G401.6 (cell line): Measurements from ENCODE around the gene ICA1.

ENCODE experiments used
- FAIRE-seq: peaks from 2 replicates; lab custom pipeline; 2012; peaks lifted over from hg19 to GRCh38; lab: Jason Lieb, UNC

The ICA1 gene

GRCh38 chr7:8197994-8198698 lies 63.8 kb downstream of the ICA1 start:
- FAIRE-seq, result no peak

DNA sequence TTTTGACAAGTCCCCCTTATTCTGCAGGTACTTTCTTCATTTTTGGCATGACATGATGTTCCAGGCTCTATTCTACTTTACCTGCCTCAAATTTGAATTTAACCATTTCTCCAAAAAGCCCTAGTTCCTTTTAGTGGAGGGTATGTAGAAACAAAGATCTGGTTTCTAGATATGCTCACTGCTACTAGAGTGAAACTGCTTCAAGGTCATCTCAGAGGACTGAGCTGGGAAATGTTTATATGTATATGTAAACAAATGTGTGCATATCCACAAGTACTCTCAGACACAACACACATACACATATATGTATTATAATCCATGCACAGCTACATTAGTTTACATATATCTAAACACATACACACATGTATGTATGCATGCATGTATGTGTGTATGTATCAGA lies 69.1 kb downstream of the ICA1 start:
- no peak for FAIRE-seq

- FAIRE-seq, result peak; percentile 100
Observed at GRCh38 chr7:8190119-8190895, 71.7 kb downstream of the ICA1 start.

- no peak for FAIRE-seq
Observed at GRCh38 chr7:8189625-8190024, 72.3 kb downstream of the ICA1 start.

DNA sequence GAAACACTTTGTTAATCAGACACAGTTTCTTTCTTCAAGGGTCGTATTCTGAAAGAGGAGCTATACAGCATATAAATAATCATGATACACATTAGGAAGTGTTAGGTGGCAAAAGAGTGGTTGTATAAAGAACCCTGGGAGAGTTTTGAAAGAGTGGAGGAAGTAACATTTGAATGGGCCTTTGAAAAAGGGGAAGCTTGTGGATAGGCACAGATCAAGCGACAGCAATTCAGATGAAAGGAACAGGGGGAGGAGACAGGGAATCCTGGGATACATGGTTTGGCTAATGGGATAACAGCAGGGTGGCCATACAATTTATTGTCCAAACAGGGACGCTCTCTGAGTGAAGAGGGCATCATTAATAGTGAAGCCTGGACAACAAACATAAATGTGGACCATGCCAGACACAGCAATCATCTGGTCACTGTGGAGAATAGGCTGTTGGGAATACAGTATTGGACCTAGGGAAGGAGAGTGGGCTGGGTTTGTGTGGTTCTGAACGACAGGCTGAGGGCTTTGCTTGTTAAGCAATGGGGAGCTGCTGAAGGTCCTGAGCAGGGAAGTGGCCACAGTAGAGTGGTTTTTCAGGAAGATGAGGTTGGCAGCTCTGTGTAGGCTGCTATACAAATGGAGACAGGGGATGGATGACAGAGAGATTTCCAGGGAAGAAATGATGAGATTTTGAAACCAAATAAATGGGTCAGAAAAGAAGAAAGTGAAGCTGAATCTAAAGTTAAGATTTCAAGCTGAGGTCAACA lies 75.9 kb downstream of the ICA1 start:
- FAIRE-seq, result no peak

DNA sequence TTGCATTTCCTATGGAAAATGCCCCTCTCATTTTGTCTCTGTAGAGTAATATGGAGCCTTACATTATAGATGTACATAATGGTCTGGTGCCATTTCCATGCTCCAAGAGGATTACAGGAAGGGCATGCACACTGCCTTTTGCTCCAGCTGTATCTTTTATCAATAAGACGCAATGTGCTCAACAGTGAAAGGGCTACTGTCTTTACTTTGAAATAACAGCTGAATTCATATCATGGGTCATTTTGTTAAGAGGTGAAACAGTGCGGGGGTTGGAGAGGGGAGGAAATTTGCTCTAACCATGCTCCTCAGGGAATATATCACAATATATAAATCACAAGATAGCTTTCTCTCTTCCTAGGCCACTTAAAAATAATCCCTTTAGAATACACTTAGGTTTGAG lies 77.7 kb downstream of the ICA1 start:
- no peak for FAIRE-seq

GRCh38 chr7:8179486-8179885 lies 82.5 kb downstream of the ICA1 start:
- FAIRE-seq, result peak; percentile 49

DNA sequence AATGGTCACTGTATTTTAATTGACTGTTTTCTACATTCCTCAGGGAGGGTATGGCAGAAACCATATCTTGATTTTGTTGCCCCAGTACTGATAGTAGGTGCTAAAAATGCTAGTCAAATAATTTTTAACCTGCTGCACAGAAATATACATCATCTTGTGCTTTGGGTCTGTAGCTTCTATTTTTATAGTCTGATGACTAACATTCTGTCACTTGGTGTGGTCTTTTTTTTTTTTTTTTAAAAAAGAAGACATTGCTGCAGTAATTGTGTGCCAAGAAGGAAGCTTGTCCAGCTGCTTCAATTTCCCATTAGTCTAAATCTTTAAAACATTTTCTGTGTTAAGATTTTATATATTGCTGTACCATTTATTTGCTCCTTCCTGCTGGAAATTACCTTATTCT lies 83.6 kb downstream of the ICA1 start:
- no peak for FAIRE-seq

- FAIRE-seq, result peak; percentile 60
Observed at GRCh38 chr7:8177109-8177933, 84.6 kb downstream of the ICA1 start.

- no peak for FAIRE-seq
Observed at GRCh38 chr7:8176370-8177081, 85.4 kb downstream of the ICA1 start.

DNA sequence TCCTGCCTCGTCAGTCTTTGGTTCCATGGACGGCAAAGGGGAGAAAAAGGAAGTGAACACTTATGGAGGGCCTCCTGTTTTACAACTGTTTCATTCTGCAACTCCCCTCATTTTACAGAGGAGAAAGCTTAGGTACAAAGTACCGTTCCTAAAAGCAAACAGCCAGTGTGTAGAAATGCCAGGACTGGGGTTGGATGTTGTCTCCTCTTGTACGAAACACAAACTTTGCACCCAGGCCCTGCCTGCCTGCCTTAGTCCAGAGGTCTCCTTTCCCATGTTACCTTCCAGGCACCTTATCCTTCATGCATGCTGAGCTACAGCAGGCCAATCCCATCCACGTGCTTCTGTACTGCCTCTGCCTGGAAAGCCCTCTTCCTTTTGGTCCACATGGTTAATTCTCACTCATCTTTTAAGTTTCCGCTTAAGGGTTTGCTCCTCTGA lies 86.0 kb downstream of the ICA1 start:
- no peak for FAIRE-seq

- FAIRE-seq, result no peak
Observed at GRCh38 chr7:8172372-8173354, 89.3 kb downstream of the ICA1 start.

GRCh38 chr7:8169171-8169570 lies 92.8 kb downstream of the ICA1 start:
- FAIRE-seq, result no peak

DNA sequence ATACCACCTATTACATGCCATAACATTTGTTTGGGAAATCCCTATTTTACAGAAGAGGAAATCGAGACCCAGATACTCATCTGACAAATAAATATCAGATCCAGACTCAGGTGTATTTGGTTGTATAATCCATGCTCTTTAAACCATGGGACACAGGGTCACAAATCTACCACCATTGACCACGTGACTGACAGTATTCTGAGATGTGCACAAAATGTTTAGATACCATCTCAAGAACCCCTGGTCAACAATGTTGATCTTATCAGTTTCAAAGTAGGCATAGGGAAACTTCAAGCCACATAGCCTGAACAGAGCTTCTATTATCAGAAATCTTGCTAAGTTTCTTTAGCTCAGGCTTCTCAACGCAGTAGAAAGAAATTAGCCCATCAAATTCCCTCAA lies 93.6 kb downstream of the ICA1 start:
- peak; percentile 34 for FAIRE-seq

DNA sequence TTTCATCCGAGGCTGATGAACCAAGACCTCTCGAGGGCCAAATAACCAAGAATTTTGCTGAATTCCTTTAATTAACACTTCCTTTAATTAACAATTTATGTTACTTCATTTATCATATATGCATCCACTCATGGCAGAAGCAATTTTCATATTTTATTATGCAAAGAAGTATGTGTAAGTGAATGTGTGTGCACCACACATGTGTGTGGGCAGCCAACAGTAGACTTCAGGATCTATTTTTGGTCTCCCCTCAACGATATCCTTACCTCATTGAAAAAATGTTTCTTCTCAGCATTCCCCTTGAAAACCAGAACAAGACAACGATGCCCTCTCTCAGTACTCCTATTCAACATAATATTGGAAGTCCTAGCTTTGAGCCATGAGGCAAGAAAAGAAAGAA lies 96.8 kb downstream of the ICA1 start:
- FAIRE-seq, result no peak

DNA sequence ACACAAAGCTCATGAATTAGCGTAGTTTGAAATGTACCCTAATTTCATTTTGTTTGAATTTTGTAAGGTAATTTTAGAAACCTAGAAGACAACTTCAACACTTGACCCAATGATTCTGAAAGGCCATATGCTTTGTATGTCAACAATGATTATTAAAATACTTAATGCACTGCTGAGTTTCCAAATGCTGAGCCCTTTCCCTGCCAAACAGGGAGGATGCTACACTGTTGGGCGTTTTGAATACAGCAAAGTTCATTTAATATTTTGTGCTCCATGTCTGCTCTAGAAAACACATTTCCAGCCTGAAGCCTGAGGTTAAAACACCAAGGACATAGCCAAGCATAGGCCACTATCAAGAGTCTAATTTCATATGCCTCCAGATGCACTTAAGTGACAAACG lies 99.8 kb downstream of the ICA1 start:
- FAIRE-seq, result peak; percentile 50

- FAIRE-seq, result no peak
Observed at GRCh38 chr7:8161364-8161828, 100.6 kb downstream of the ICA1 start.

GRCh38 chr7:8160779-8161345 lies 101.1 kb downstream of the ICA1 start:
- FAIRE-seq, result no peak

GRCh38 chr7:8160250-8160649 lies 101.7 kb downstream of the ICA1 start:
- FAIRE-seq, result no peak

GRCh38 chr7:8159595-8159994 lies 102.4 kb downstream of the ICA1 start:
- no peak for FAIRE-seq
